Measurements from ENCODE around the gene BSG. TPM values are rescaled to one million over a fixed set of nuclear protein-coding genes. Genes with fewer than 3 reads are reported as not detected.

Gene BSG
- total RNA-seq, 1 experiment from 2014 or later, result 758 TPM

- DNase-seq (ENCODE audit: low spot score) (no peak), ATAC-seq (no peak)
- Mint-ChIP-seq H3K36me3 (peaks cover 10% of the 10 kb centered on the region), H3K4me1 (peaks cover 8% of the 10 kb centered on the region), H3K4me3 (no peak overlapping the region), H3K27me3 (ENCODE audit: low read depth) (peaks cover 31% of the 10 kb centered on the region), H3K27ac (no peak overlapping the region), H3K9me3 (peaks cover 9% of the 10 kb centered on the region)
- TF ChIP-seq FOXP4 (CRISPR knock-in tag; IDR thresholded peaks at IDR 0.05), result no peak
- TF ChIP-seq ATF1 (CRISPR knock-in tag; IDR thresholded peaks at IDR 0.05), result no peak
- TF ChIP-seq NR3C1 (CRISPR knock-in tag; conservative IDR thresholded peaks at IDR 0.05; ENCODE audit: low read depth), result no peak
- no peak for TF ChIP-seq ERG (CRISPR knock-in tag; IDR thresholded peaks at IDR 0.05)
- no peak for TF ChIP-seq ZSCAN18 (CRISPR knock-in tag; IDR thresholded peaks at IDR 0.05)
- TF ChIP-seq NFE2L1 (CRISPR knock-in tag; IDR thresholded peaks at IDR 0.05), result no peak
- no peak for TF ChIP-seq CREM (CRISPR knock-in tag; IDR thresholded peaks at IDR 0.05)
- no peak for TF ChIP-seq ZNF121 (CRISPR knock-in tag; IDR thresholded peaks at IDR 0.05)
- no peak for TF ChIP-seq ELF4 (CRISPR knock-in tag; IDR thresholded peaks at IDR 0.05; ENCODE audit: low read depth)
- TF ChIP-seq PREB (CRISPR knock-in tag; IDR thresholded peaks at IDR 0.05; ENCODE audit: borderline replicate concordance), result no peak
- no peak for TF ChIP-seq ATF6 (CRISPR knock-in tag; IDR thresholded peaks at IDR 0.05)
- no peak for TF ChIP-seq E2F1 (CRISPR knock-in tag; IDR thresholded peaks at IDR 0.05)
- no peak for TF ChIP-seq SMAD4 (CRISPR knock-in tag; IDR thresholded peaks at IDR 0.05)
- TF ChIP-seq FOXJ3 (CRISPR knock-in tag; IDR thresholded peaks at IDR 0.05; ENCODE audit: borderline replicate concordance), result no peak
- TF ChIP-seq CDX4 (CRISPR knock-in tag; IDR thresholded peaks at IDR 0.05; ENCODE audit: borderline replicate concordance), result no peak
- no peak for TF ChIP-seq ESRRA (CRISPR knock-in tag; IDR thresholded peaks at IDR 0.05; ENCODE audit: borderline replicate concordance)
- ChIA-PET POLR2A (no interaction called here), CTCF (interaction anchor here (0.8 to 3.5 kb wide), 3 partner anchors 10 to 27 kb away, joined by 3 to 29 read pairs (median 5); no protein-coding TSS in a partner anchor)
Observed at GRCh38 chr19:522726-523125, 49.7 kb upstream of the BSG start.

Measured in WTC11 (cell line).